Measurements from ENCODE around the gene VWCE. TPM values are rescaled to one million over a fixed set of nuclear protein-coding genes. Genes with fewer than 3 reads are reported as not detected.
"Not testable (repeated sequence)": the region's sequence is repeated elsewhere in the genome, so short reads cannot be mapped to it uniquely, and the experiment has no call there.

Gene VWCE
- total RNA-seq, 1 donor from 2014 or later, result 20.6 TPM

GRCh38 chr11:61259363-61259762, 35.8 kb downstream of the VWCE start:
- DNase-seq (ENCODE audit: low spot score) (no peak), ATAC-seq (no peak)

GRCh38 chr11:61258546-61258945, 36.6 kb downstream of the VWCE start:
- no peak for DNase-seq (ENCODE audit: low spot score)
- ATAC-seq, result no peak

GRCh38 chr11:61256710-61257482, 38.2 kb downstream of the VWCE start:
- DNase-seq (ENCODE audit: low spot score) (no peak), ATAC-seq (no peak)

- peak; percentile 95 for ATAC-seq
Measured at GRCh38 chr11:61254403-61255025, 40.6 kb downstream of the VWCE start.

GRCh38 chr11:61252332-61252731, 42.8 kb downstream of the VWCE start:
- ATAC-seq; DNase-seq (ENCODE audit: low spot score): not testable (repeated sequence)

More at GRCh38 chr11:61254403-61255025, 40.6 kb downstream of the VWCE start:
- peak; percentile 75 for DNase-seq (ENCODE audit: low spot score)

- ATAC-seq; DNase-seq (ENCODE audit: low spot score): not testable (repeated sequence)
Measured at GRCh38 chr11:61250796-61251765, 44.0 kb downstream of the VWCE start.

- not testable (repeated sequence) for DNase-seq (ENCODE audit: low spot score); ATAC-seq
Measured at GRCh38 chr11:61249201-61249600, 45.9 kb downstream of the VWCE start.

- ATAC-seq; DNase-seq (ENCODE audit: low spot score): not testable (repeated sequence)
Measured at GRCh38 chr11:61248071-61248470, 47.0 kb downstream of the VWCE start.

- not testable (repeated sequence) for DNase-seq (ENCODE audit: low spot score); ATAC-seq
Measured at GRCh38 chr11:61245284-61245964, 49.7 kb downstream of the VWCE start.

- ATAC-seq, result peak; percentile 51
- not testable (repeated sequence) for DNase-seq (ENCODE audit: low spot score)
Measured at GRCh38 chr11:61241526-61241925, 53.6 kb downstream of the VWCE start.

GRCh38 chr11:61240875-61241274, 54.2 kb downstream of the VWCE start, which contains the start of gene PGA5:
Gene PGA5, plus strand, starts transcription at chr11:61241175. Its CDS starts 52 bp downstream, at chr11:61241227.
- not testable (repeated sequence) for ATAC-seq; DNase-seq (ENCODE audit: low spot score)

GRCh38 chr11:61240288-61240687, 54.8 kb downstream of the VWCE start:
- not testable (repeated sequence) for ATAC-seq; DNase-seq (ENCODE audit: low spot score)

GRCh38 chr11:61237130-61237529, 58.0 kb downstream of the VWCE start:
- not testable (repeated sequence) for DNase-seq (ENCODE audit: low spot score); ATAC-seq

GRCh38 chr11:61232548-61233145, 62.5 kb downstream of the VWCE start:
- DNase-seq (ENCODE audit: low spot score); ATAC-seq: not testable (repeated sequence)

GRCh38 chr11:61231585-61231984, 63.5 kb downstream of the VWCE start:
- DNase-seq (ENCODE audit: low spot score); ATAC-seq: not testable (repeated sequence)

- ATAC-seq; DNase-seq (ENCODE audit: low spot score): not testable (repeated sequence)
Measured at GRCh38 chr11:61231033-61231432, 64.1 kb downstream of the VWCE start.

GRCh38 chr11:61229458-61229857, 65.7 kb downstream of the VWCE start:
- ATAC-seq; DNase-seq (ENCODE audit: low spot score): not testable (repeated sequence)

- DNase-seq (ENCODE audit: low spot score); ATAC-seq: not testable (repeated sequence)
Measured at GRCh38 chr11:61226457-61227137, 68.5 kb downstream of the VWCE start.

GRCh38 chr11:61222692-61223091, 72.4 kb downstream of the VWCE start:
- ATAC-seq, result peak; percentile 46
- DNase-seq (ENCODE audit: low spot score), result not testable (repeated sequence)
